NCI-H510A (cell line): ENCODE results near the gene SCLY.
"Not testable (repeated sequence)": the region's sequence is repeated elsewhere in the genome, so short reads cannot be mapped to it uniquely, and the experiment has no call there.

Source experiments
- DNase-seq: peaks from one replicate; lab custom pipeline; 2025; lab: John Stamatoyannopoulos, UW

Gene SCLY

GRCh38 chr2:238040918-238041317 lies 19.9 kb upstream of the SCLY start:
- no peak for DNase-seq

- no peak for DNase-seq
Observed at GRCh38 chr2:238042090-238042489, 18.7 kb upstream of the SCLY start.

GRCh38 chr2:238042849-238043584 lies 17.8 kb upstream of the SCLY start:
- no peak for DNase-seq

- DNase-seq = no peak
Observed at GRCh38 chr2:238043851-238044250, 16.9 kb upstream of the SCLY start.

- no peak for DNase-seq
Observed at GRCh38 chr2:238045575-238045974, 15.2 kb upstream of the SCLY start.

- DNase-seq = no peak
Observed at GRCh38 chr2:238046725-238047270, 14.0 kb upstream of the SCLY start.

GRCh38 chr2:238053191-238053776 lies 7.5 kb upstream of the SCLY start:
- DNase-seq = no peak

GRCh38 chr2:238055841-238056240 lies 5.0 kb upstream of the SCLY start:
- DNase-seq = no peak

GRCh38 chr2:238057696-238058575 lies 2.9 kb upstream of the SCLY start:
- DNase-seq = not testable (repeated sequence)

- no peak for DNase-seq
Observed at GRCh38 chr2:238059505-238059904, 1.3 kb upstream of the SCLY start.

- no peak for DNase-seq
Observed at GRCh38 chr2:238060096-238060541, 682 bp upstream of the SCLY start.

GRCh38 chr2:238061315-238062202 lies 758 bp downstream of the SCLY start:
- peak; percentile 51 for DNase-seq

- DNase-seq = no peak
Observed at GRCh38 chr2:238063414-238064189, 2.8 kb downstream of the SCLY start.

GRCh38 chr2:238064376-238064775 lies 3.6 kb downstream of the SCLY start:
- DNase-seq = no peak

- no peak for DNase-seq
Observed at GRCh38 chr2:238065071-238065846, 4.5 kb downstream of the SCLY start.

GRCh38 chr2:238066218-238066617 lies 5.4 kb downstream of the SCLY start:
- DNase-seq = no peak

GRCh38 chr2:238066718-238067117 lies 5.9 kb downstream of the SCLY start:
- DNase-seq = not testable (repeated sequence)

- no peak for DNase-seq
Observed at GRCh38 chr2:238067939-238068338, 7.1 kb downstream of the SCLY start.

GRCh38 chr2:238069021-238069709 lies 8.4 kb downstream of the SCLY start:
- no peak for DNase-seq
